ENCODE measurements around the gene ABHD14A. TPM values are rescaled to one million over a fixed set of nuclear protein-coding genes. Genes with fewer than 3 reads are reported as not detected.

ABHD14A gene
- polyA plus RNA-seq, 2 donors: 8.0 to 12.9 TPM

DNA sequence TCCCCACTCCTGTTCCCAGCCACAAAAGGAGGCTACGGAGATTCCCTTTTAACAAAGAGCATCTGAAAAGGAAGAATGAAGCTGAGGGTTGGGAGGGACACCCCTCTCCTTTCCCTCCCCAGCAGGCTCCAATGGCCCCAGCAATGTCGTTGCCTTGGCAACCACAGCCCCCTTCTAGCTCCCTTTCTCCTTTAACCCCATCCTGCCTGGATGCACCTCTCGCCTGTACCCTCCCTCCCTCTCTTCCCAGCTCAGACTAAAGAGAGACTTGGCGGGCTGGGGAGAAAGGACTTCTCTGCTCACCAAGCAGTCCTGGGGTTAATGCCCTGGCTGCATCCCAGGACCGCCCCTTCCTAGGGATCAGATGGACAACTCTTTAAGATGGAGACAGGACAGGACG, 27.9 kb downstream of the ABHD14A start:
- WGBS, 2 donors: 76 to 80% methylated on average over 6 of the region's 6 CpGs
- H3K27ac ChIP-seq (ENCODE audit: low read depth in 2 of 2, low read length in 1 of 2): no peak overlapping the region
- H3K4me1 ChIP-seq (ENCODE audit: control insufficient read depth in 2 of 2, insufficient read depth in 2 of 2, low read length in 1 of 2): peaks cover 3 to 25% of the 10 kb centered on the region in 2 donors
- no peak overlapping the region for H3K4me3 ChIP-seq (ENCODE audit: low read depth in 1 of 2, low read length in 2 of 2)
- H3K9me3 ChIP-seq (ENCODE audit: control insufficient read depth in 2 of 2, insufficient read depth in 1 of 2, low read depth in 1 of 2, low read length in 1 of 2): no peaks in the 10 kb centered on the region
- H3K36me3 ChIP-seq (ENCODE audit: control insufficient read depth in 2 of 2, insufficient read depth in 2 of 2, low read length in 1 of 2): no peaks in the 10 kb centered on the region
- H3K27me3 ChIP-seq (ENCODE audit: control insufficient read depth in 1 of 2, insufficient read depth in 2 of 2, low read length in 2 of 2): no peaks in the 10 kb centered on the region

DNA sequence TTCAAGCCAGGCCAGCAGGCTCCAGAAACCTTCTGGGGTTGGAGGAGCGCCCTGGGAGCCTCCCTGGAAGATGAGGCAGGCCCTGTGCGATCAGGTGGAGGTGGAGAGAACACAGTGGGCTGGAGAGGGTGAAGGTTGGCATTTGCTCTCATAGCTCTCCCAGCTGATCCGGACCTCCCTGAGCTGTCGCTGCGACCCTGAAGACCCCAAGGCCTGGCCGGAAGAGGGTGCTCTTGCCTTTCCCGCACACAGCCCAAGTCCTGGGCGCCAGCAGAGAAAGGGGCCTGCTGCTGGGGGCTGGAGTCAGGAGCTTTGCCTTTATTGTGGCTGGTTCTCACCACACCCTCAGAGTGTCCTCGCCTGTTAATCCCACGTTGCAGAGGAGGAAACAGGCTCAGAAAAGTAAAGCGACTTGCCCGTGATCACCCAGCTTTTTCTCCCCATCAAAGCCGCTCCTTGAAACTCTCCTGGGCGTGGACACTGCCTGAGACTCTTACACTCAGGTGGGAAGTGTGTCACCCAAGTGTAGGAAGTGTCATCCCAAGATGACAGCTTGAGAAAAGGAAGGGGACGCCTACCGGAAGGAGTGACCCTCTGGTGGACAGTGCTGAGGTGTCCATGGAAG, 29.4 kb downstream of the ABHD14A start:
- WGBS, 2 donors: 56 to 61% methylated on average over 16 of the region's 16 CpGs
- Histone ChIP-seq H3K27me3 (ENCODE audit: control insufficient read depth in 1 of 2, insufficient read depth in 2 of 2, low read length in 2 of 2) (no peaks in the 10 kb centered on the region), H3K36me3 (ENCODE audit: control insufficient read depth in 2 of 2, insufficient read depth in 2 of 2, low read length in 1 of 2) (no peaks in the 10 kb centered on the region), H3K27ac (ENCODE audit: low read depth in 2 of 2, low read length in 1 of 2) (peak overlapping the region in 1 of 2 donors; percentile 23), H3K9me3 (ENCODE audit: control insufficient read depth in 2 of 2, insufficient read depth in 1 of 2, low read depth in 1 of 2, low read length in 1 of 2) (no peaks in the 10 kb centered on the region), H3K4me3 (ENCODE audit: low read depth in 1 of 2, low read length in 2 of 2) (no peak overlapping the region), H3K4me1 (ENCODE audit: control insufficient read depth in 2 of 2, insufficient read depth in 2 of 2, low read length in 1 of 2) (peaks cover 3 to 25% of the 10 kb centered on the region in 2 donors)

DNA sequence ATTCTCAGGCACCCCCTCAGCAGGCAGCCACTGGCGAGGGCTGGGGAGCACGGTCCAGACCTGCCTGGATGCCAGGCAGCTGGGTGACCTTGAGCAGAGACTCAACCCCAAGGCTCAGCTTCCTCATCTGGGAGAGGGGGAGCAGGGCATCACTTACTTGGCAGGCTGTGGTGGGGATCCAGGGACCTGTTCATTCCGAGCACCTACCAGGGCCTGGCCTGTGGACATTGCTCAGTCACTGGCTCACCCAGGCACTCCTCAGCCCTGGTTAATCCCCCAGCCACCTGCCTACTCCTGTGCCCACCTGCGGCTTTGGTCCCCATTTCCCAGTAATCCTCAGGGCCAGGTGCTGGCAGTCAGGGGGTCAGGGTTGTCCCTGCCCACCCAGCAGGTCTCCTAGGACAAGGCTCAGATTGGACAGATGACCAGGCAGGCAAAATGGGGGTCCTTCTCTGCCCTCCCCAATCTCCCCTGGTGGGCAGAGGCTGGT, 30.1 kb downstream of the ABHD14A start:
- 79 to 82% methylated on average over 3 to 4 of the region's 4 CpGs for WGBS, 2 donors
- Histone ChIP-seq H3K4me3 (ENCODE audit: low read depth in 1 of 2, low read length in 2 of 2) (no peak overlapping the region), H3K27me3 (ENCODE audit: control insufficient read depth in 1 of 2, insufficient read depth in 2 of 2, low read length in 2 of 2) (no peaks in the 10 kb centered on the region), H3K27ac (ENCODE audit: low read depth in 2 of 2, low read length in 1 of 2) (peak overlapping the region in 1 of 2 donors; percentile 23), H3K36me3 (ENCODE audit: control insufficient read depth in 2 of 2, insufficient read depth in 2 of 2, low read length in 1 of 2) (no peaks in the 10 kb centered on the region), H3K9me3 (ENCODE audit: control insufficient read depth in 2 of 2, insufficient read depth in 1 of 2, low read depth in 1 of 2, low read length in 1 of 2) (no peaks in the 10 kb centered on the region), H3K4me1 (ENCODE audit: control insufficient read depth in 2 of 2, insufficient read depth in 2 of 2, low read length in 1 of 2) (peaks cover 3 to 25% of the 10 kb centered on the region in 2 donors)

DNA sequence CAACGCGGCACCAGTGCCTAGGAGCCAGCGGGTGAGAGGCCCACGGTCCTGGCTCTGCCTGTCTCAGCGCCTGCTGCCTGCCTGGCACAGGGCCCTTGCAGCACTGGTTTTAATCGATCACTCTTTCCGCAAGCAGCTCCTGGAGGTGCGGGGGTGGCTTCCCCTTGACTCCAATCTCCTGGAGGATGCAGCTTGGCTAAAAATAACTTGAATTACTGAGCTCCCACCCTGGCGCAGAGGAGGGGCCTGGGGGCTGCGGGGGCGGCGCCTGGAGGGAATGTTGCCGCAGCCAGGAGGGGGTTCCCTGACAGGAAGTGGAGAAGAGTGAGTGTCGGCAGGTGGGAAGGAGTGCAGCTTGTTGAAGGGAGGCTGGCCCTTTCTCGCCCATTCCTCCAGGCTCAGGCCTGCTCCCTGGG, 30.7 kb downstream of the ABHD14A start:
- Histone ChIP-seq H3K27ac (ENCODE audit: low read depth in 2 of 2, low read length in 1 of 2) (no peak overlapping the region), H3K27me3 (ENCODE audit: control insufficient read depth in 1 of 2, insufficient read depth in 2 of 2, low read length in 2 of 2) (no peaks in the 10 kb centered on the region)
- 9 to 11% methylated on average over 15 of the region's 15 CpGs for WGBS, 2 donors

DNA sequence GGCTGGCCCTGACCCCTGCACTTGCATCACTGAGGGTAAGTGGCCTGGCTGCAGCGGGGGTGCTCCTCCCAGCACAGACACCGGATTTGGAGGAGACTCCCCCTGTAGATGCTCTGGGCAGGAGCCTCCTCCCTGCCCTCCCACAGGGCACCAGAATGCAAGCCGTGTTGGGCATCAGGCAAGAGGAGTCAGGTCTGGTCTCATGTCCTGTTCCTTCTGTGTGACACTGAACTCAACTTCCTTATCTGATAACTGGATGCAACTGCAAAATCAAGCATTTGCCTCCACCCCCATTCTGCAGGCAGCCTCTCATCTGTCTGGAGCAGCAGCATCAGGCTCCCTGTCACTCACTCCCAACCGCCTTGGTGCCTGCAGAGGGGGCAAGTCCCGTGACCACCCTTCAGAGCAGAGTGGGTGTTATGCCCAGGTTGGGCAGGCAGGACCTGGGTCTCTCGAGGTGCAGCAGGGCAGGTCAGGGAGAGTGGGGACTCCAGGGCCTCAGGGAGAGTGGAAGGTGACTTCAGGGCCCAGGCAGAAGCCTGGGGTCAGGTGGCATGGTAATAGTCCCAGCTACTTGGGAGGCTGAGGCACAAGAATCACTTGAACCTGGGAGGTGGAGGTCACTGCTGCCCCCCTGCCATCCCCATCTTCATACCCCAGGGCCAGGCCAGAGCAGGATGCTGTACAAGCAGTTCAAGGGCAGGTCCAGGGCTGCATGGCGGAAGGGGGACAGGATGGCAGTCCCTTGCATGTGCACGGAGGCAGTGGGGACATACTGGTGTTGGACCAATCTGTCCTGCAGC, 31.4 kb downstream of the ABHD14A start:
- Histone ChIP-seq H3K4me3 (ENCODE audit: low read depth in 1 of 2, low read length in 2 of 2) (no peak overlapping the region), H3K4me1 (ENCODE audit: control insufficient read depth in 2 of 2, insufficient read depth in 2 of 2, low read length in 1 of 2) (peaks cover 3 to 25% of the 10 kb centered on the region in 2 donors), H3K9me3 (ENCODE audit: control insufficient read depth in 2 of 2, insufficient read depth in 1 of 2, low read depth in 1 of 2, low read length in 1 of 2) (no peaks in the 10 kb centered on the region), H3K27me3 (ENCODE audit: control insufficient read depth in 1 of 2, insufficient read depth in 2 of 2, low read length in 2 of 2) (no peaks in the 10 kb centered on the region), H3K27ac (ENCODE audit: low read depth in 2 of 2, low read length in 1 of 2) (no peak overlapping the region), H3K36me3 (ENCODE audit: control insufficient read depth in 2 of 2, insufficient read depth in 2 of 2, low read length in 1 of 2) (no peaks in the 10 kb centered on the region)
- WGBS, 2 donors: 58 to 61% methylated on average over 8 of the region's 8 CpGs

More for the DNA sequence above, 30.7 kb downstream of the ABHD14A start:
- no peak overlapping the region for H3K4me3 ChIP-seq (ENCODE audit: low read depth in 1 of 2, low read length in 2 of 2)
- no peaks in the 10 kb centered on the region for H3K36me3 ChIP-seq (ENCODE audit: control insufficient read depth in 2 of 2, insufficient read depth in 2 of 2, low read length in 1 of 2)
- peaks cover 3 to 25% of the 10 kb centered on the region in 2 donors for H3K4me1 ChIP-seq (ENCODE audit: control insufficient read depth in 2 of 2, insufficient read depth in 2 of 2, low read length in 1 of 2)
- no peaks in the 10 kb centered on the region for H3K9me3 ChIP-seq (ENCODE audit: control insufficient read depth in 2 of 2, insufficient read depth in 1 of 2, low read depth in 1 of 2, low read length in 1 of 2)

DNA sequence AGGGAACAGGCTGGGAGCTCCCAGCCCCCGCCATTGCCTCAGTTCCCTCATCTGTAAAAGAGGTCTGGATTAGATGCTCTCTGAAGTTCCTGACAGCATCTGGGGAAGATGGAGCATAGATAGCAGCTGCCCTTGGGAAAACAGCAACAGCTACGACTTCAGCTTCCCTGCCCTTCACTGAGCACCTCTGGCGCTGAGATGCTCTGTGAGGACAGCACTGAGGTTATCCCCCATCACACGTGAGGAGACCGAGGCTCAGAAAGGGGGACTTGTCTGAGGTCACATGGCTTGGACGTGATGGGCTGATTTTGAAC, 31.9 kb downstream of the ABHD14A start:
- Histone ChIP-seq H3K9me3 (ENCODE audit: control insufficient read depth in 2 of 2, insufficient read depth in 1 of 2, low read depth in 1 of 2, low read length in 1 of 2) (no peaks in the 10 kb centered on the region), H3K4me3 (ENCODE audit: low read depth in 1 of 2, low read length in 2 of 2) (no peak overlapping the region), H3K27ac (ENCODE audit: low read depth in 2 of 2, low read length in 1 of 2) (no peak overlapping the region), H3K27me3 (ENCODE audit: control insufficient read depth in 1 of 2, insufficient read depth in 2 of 2, low read length in 2 of 2) (no peaks in the 10 kb centered on the region), H3K4me1 (ENCODE audit: control insufficient read depth in 2 of 2, insufficient read depth in 2 of 2, low read length in 1 of 2) (peaks cover 3 to 21% of the 10 kb centered on the region in 2 donors), H3K36me3 (ENCODE audit: control insufficient read depth in 2 of 2, insufficient read depth in 2 of 2, low read length in 1 of 2) (no peaks in the 10 kb centered on the region)
- WGBS, 2 donors: 88 to 92% methylated on average over 6 of the region's 6 CpGs

DNA sequence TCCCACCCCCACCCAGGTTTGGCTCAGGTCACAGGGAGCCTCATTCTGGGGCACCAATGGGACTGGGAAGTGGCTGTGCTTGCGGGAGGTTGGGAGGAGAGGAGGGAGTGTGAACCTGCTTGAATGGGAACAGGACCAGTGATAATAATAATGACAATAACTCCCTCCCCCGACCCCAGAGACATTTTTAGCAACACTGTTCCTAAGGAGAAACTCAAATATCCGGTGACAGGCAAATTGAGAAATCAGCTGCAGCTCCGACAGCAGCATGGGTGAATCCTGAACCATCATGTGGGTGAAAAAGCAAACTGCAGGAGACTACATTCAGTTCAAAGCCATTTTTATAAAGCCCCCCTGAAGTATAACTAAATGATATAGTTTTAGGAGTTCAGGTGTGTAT, 32.4 kb downstream of the ABHD14A start:
- WGBS, 2 donors: 61 to 81% methylated on average over 4 of the region's 4 CpGs
- no peak overlapping the region for H3K27ac ChIP-seq (ENCODE audit: low read depth in 2 of 2, low read length in 1 of 2)
- H3K27me3 ChIP-seq (ENCODE audit: control insufficient read depth in 1 of 2, insufficient read depth in 2 of 2, low read length in 2 of 2): no peaks in the 10 kb centered on the region
- H3K4me3 ChIP-seq (ENCODE audit: low read depth in 1 of 2, low read length in 2 of 2): no peak overlapping the region
- H3K36me3 ChIP-seq (ENCODE audit: control insufficient read depth in 2 of 2, insufficient read depth in 2 of 2, low read length in 1 of 2): no peaks in the 10 kb centered on the region
- H3K9me3 ChIP-seq (ENCODE audit: control insufficient read depth in 2 of 2, insufficient read depth in 1 of 2, low read depth in 1 of 2, low read length in 1 of 2): no peaks in the 10 kb centered on the region
- H3K4me1 ChIP-seq (ENCODE audit: control insufficient read depth in 2 of 2, insufficient read depth in 2 of 2, low read length in 1 of 2): peaks cover 3 to 20% of the 10 kb centered on the region in 2 donors

DNA sequence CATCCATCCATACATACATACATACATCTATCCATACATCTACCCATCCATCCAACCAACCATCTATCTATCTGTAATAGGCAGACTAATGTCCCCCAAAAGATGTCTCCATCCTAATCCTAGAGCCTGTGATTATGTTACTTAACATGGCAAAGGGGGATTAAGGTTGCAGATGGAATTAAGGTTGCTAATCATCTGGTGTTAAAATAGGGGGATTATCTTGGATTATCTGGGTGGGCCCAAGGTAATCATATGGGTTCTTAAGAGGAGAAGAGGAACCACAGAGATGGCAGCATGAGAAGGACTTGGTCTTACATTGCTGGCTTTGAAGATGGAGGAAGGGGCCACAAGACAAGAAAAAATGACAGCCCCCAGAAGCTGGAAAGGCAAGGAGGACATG, 35.6 kb downstream of the ABHD14A start:
- H3K4me3 ChIP-seq (ENCODE audit: low read depth in 1 of 2, low read length in 2 of 2): no peak overlapping the region
- H3K36me3 ChIP-seq (ENCODE audit: control insufficient read depth in 2 of 2, insufficient read depth in 2 of 2, low read length in 1 of 2): no peaks in the 10 kb centered on the region
- peaks cover 3 to 9% of the 10 kb centered on the region in 2 donors for H3K4me1 ChIP-seq (ENCODE audit: control insufficient read depth in 2 of 2, insufficient read depth in 2 of 2, low read length in 1 of 2)
- H3K9me3 ChIP-seq (ENCODE audit: control insufficient read depth in 2 of 2, insufficient read depth in 1 of 2, low read depth in 1 of 2, low read length in 1 of 2): no peaks in the 10 kb centered on the region
- H3K27ac ChIP-seq (ENCODE audit: low read depth in 2 of 2, low read length in 1 of 2): no peak overlapping the region
- H3K27me3 ChIP-seq (ENCODE audit: control insufficient read depth in 1 of 2, insufficient read depth in 2 of 2, low read length in 2 of 2): no peaks in the 10 kb centered on the region

DNA sequence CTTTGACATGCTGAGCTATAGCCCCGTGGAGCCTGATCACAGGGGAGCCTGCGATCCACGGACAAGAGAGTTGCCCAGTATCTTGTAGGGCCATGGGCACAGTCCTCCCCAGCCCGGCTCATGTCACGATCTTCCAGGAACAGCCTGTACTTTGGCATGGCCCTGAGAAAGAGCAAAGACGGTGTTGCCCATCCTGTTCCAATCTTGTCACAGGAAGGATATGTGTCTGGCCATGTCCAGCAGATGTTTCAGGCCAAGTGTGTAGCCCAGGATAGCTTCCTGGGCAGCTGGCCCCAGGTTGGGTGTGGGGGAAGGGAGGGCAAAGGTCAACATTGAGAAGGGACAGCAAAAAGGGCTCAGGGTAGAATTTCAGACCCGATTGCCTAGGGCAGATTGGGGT, 37.8 kb downstream of the ABHD14A start:
- Histone ChIP-seq H3K9me3 (ENCODE audit: control insufficient read depth in 2 of 2, insufficient read depth in 1 of 2, low read depth in 1 of 2, low read length in 1 of 2) (no peaks in the 10 kb centered on the region), H3K27me3 (ENCODE audit: control insufficient read depth in 1 of 2, insufficient read depth in 2 of 2, low read length in 2 of 2) (no peaks in the 10 kb centered on the region), H3K36me3 (ENCODE audit: control insufficient read depth in 2 of 2, insufficient read depth in 2 of 2, low read length in 1 of 2) (no peaks in the 10 kb centered on the region), H3K4me1 (ENCODE audit: control insufficient read depth in 2 of 2, insufficient read depth in 2 of 2, low read length in 1 of 2) (no peaks in the 10 kb centered on the region), H3K4me3 (ENCODE audit: low read depth in 1 of 2, low read length in 2 of 2) (no peak overlapping the region), H3K27ac (ENCODE audit: low read depth in 2 of 2, low read length in 1 of 2) (no peak overlapping the region)
- 69 to 81% methylated on average over 7 of the region's 7 CpGs for WGBS, 2 donors

Measured in esophagus (tissue), 2 donors.